Vagina (tissue), 2 donors: ENCODE measurements around the gene ANTXR1. TPM values are rescaled to one million over a fixed set of nuclear protein-coding genes. Genes with fewer than 3 reads are reported as not detected.

Experiments
- DNase-seq, 2 donors: peaks; one replicate each; pipeline ENCODE4 v3.0.0-alpha.2; 2017; ENCODE audit errors: extremely low spot score in 2 of 2
- H3K27ac ChIP-seq: fragments of 200-600 bp; sonication (generic); one replicate; pipeline ENCODE4 v1.5.1; 2019
- H3K27me3 ChIP-seq: fragments of 200-600 bp; sonication (generic); one replicate; pipeline ENCODE4 v1.5.1; 2019
- H3K36me3 ChIP-seq, 2 donors: fragments of 200-600 bp; sonication (generic); one replicate each; pipeline ENCODE4 v1.5.1; 2017 to 2019
- H3K4me1 ChIP-seq: fragments of 200-600 bp; sonication (generic); one replicate; pipeline ENCODE4 v1.5.1; 2019
- H3K4me3 ChIP-seq, 2 donors: fragments of 200-600 bp; sonication (generic); 1 replicate in 1 of 2; 2 replicates in 1 of 2; pipeline ENCODE4 v1.5.1; 2016 to 2019
- H3K9me3 ChIP-seq: fragments of 200-600 bp; sonication (generic); one replicate; pipeline ENCODE4 v1.5.1; 2019
- CTCF ChIP-seq, 3 experiments: fragments of 450-650 bp in 2 of 3; fragments of 200-600 bp in 1 of 3; sonication (generic) in 1 of 3; IDR thresholded peaks; one replicate each; pipeline ENCODE4 v1.5.1; 2017 to 2019; ENCODE audit warnings: antibody characterized with exemption in 3 of 3, mild to moderate bottlenecking in 2 of 3, moderate library complexity in 2 of 3
- POLR2A ChIP-seq, 2 donors: fragments of 450-650 bp; IDR thresholded peaks; one replicate each; pipeline ENCODE4 v1.6.1; 2017; ENCODE audit warnings: antibody characterized with exemption in 2 of 2, mild to moderate bottlenecking in 2 of 2, moderate library complexity in 2 of 2
- POLR2AphosphoS5 ChIP-seq, 2 donors: sonication (generic); formaldehyde crosslinking; IDR thresholded peaks; one replicate each; pipeline ENCODE4 v1.9.0; 2017; ENCODE audit warnings: antibody characterized with exemption in 2 of 2, mild to moderate bottlenecking in 2 of 2, low read depth in 1 of 2; ENCODE audit not compliant: insufficient read depth in 1 of 2
- intact Hi-C: fragments of 100-400 bp; cut with DNase I; formaldehyde crosslinking; loops from one replicate; pipeline ENCODE4 v1.15.1; 2023
- total RNA-seq: library from RNA; depleted of rRNA; stranded (reverse); fragments of >200 nt; gene quantifications from one replicate; pipeline ENCODE4 v1.2.3, GENCODE V29; 2016

ANTXR1 gene
- total RNA-seq, 1 donor from 2014 or later: 102 TPM

DNA sequence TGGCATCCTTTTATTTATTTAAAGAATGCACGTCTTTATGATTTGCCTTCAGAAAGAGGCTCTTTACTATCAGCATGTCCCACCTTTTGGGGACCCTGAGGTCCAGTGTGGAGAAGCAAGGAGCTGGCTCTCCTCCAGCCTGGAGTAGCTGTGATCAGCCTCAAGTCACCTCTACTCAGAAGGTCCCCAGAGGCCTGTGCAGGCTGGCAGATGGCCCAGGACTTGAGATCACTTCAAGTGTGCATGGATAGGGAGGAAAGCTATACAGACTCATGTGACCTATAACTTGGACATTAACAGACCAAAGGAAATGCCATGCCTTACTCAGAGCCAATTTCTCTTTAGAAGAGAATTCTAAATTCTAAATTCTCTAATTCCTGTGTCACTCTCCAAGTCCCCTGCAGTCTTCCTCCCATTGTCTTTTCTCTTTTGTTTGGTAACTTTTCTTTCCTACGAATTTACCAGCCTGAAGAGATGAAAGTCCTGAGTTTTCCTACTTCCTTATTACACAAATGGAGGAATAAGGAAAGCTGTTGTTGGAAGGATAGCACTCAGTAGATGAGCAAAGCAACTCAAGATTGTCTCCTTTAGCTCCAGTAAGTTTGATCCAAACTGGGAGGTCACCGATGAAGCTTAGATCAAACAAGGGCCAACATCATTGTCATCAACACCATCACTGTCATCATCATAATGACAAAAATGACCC, 210.1 kb downstream of the ANTXR1 start:
- peak overlapping the region; percentile 51 for H3K27ac ChIP-seq
- TF ChIP-seq POLR2A (IDR thresholded peaks at IDR 0.05) (no peak), CTCF (IDR thresholded peaks at IDR 0.05) (no peak), POLR2AphosphoS5 (IDR thresholded peaks at IDR 0.05; ENCODE audit: insufficient read depth in 1 of 2, low read depth in 1 of 2) (no peak)
- intact Hi-C loops: no loop called here
- peaks cover 20% of the 10 kb centered on the region for H3K4me1 ChIP-seq
- H3K36me3 ChIP-seq: no peaks in the 10 kb centered on the region
- peak in 1 of 2 donors; percentile 62 for DNase-seq
- no peaks in the 10 kb centered on the region for H3K9me3 ChIP-seq
- H3K27me3 ChIP-seq: no peaks in the 10 kb centered on the region
- H3K4me3 ChIP-seq: no peak overlapping the region

- H3K27ac ChIP-seq: no peak overlapping the region
- intact Hi-C loops: no loop called here
These were observed 211.0 kb downstream of the ANTXR1 start for GRCh38 chr2:69223759-69224511.

DNA sequence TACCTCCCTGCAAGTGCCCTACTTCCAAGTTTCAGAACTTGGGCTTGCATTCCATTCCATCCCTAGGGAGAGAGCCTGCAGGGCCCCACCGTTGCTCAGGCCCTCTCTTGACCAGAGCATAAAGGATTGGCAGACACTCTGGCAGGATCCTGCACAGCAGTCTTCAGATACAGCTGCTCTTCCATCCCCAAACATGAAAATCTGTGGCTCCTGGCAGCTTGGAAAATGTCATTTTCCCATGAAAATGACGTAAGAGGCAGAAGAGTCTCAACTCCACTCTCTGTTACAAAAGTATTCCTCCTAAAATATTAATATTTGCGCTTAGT, 211.5 kb downstream of the ANTXR1 start:
- TF ChIP-seq POLR2AphosphoS5 (IDR thresholded peaks at IDR 0.05; ENCODE audit: insufficient read depth in 1 of 2, low read depth in 1 of 2): no peak
- no peak for TF ChIP-seq CTCF (IDR thresholded peaks at IDR 0.05)
- no peak for TF ChIP-seq POLR2A (IDR thresholded peaks at IDR 0.05)
- no peaks in the 10 kb centered on the region for H3K9me3 ChIP-seq
- no peaks in the 10 kb centered on the region for H3K27me3 ChIP-seq
- H3K4me1 ChIP-seq: peaks cover 20% of the 10 kb centered on the region
- no peak overlapping the region for H3K27ac ChIP-seq
- H3K4me3 ChIP-seq: no peak overlapping the region
- DNase-seq: peak in 1 of 2 donors; percentile 40
- no peaks in the 10 kb centered on the region for H3K36me3 ChIP-seq
- intact Hi-C loops: no loop called here

More at GRCh38 chr2:69223759-69224511, 211.0 kb downstream of the ANTXR1 start:
- DNase-seq: peak in 1 of 2 donors; percentile 32
- H3K4me3 ChIP-seq: no peak overlapping the region
- H3K36me3 ChIP-seq: no peaks in the 10 kb centered on the region
- TF ChIP-seq POLR2AphosphoS5 (IDR thresholded peaks at IDR 0.05; ENCODE audit: insufficient read depth in 1 of 2, low read depth in 1 of 2) (no peak), POLR2A (IDR thresholded peaks at IDR 0.05) (no peak), CTCF (IDR thresholded peaks at IDR 0.05) (no peak)
- H3K27me3 ChIP-seq: no peaks in the 10 kb centered on the region
- peaks cover 20% of the 10 kb centered on the region for H3K4me1 ChIP-seq
- no peaks in the 10 kb centered on the region for H3K9me3 ChIP-seq

- no peak for DNase-seq
- no peaks in the 10 kb centered on the region for H3K27me3 ChIP-seq
- H3K9me3 ChIP-seq: no peaks in the 10 kb centered on the region
- peaks cover 20% of the 10 kb centered on the region for H3K4me1 ChIP-seq
- no peaks in the 10 kb centered on the region for H3K36me3 ChIP-seq
- TF ChIP-seq CTCF (IDR thresholded peaks at IDR 0.05) (no peak), POLR2A (IDR thresholded peaks at IDR 0.05) (no peak), POLR2AphosphoS5 (IDR thresholded peaks at IDR 0.05; ENCODE audit: insufficient read depth in 1 of 2, low read depth in 1 of 2) (no peak)
- intact Hi-C loops: no loop called here
- H3K27ac ChIP-seq: no peak overlapping the region
- H3K4me3 ChIP-seq: no peak overlapping the region
These were observed 213.0 kb downstream of the ANTXR1 start for GRCh38 chr2:69225933-69226332.

DNA sequence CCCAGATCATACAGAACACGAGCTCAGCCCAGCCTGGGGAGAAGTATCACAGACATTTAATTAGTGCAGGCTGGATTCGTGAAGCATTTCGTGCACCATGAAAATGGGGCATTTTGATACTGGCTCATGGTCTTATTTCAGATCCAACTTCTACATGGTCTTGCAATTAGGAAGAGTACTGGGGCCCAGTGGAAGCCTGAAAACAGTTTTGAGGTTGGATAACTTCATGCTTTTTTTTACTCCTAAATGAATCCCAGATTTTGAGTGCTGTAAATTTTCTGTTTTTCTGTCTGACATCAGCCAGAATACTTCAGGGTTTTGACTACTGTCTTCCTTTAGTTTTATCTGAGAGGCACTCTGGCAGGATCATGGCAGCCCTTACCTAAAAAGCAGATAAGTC, 213.9 kb downstream of the ANTXR1 start:
- intact Hi-C loops: no loop called here

More for the DNA sequence above, 213.9 kb downstream of the ANTXR1 start:
- DNase-seq: no peak
- no peaks in the 10 kb centered on the region for H3K36me3 ChIP-seq
- no peaks in the 10 kb centered on the region for H3K27me3 ChIP-seq
- no peaks in the 10 kb centered on the region for H3K9me3 ChIP-seq
- H3K27ac ChIP-seq: no peak overlapping the region
- peaks cover 12% of the 10 kb centered on the region for H3K4me1 ChIP-seq
- H3K4me3 ChIP-seq: no peak overlapping the region
- TF ChIP-seq CTCF (IDR thresholded peaks at IDR 0.05) (no peak), POLR2A (IDR thresholded peaks at IDR 0.05) (no peak), POLR2AphosphoS5 (IDR thresholded peaks at IDR 0.05; ENCODE audit: insufficient read depth in 1 of 2, low read depth in 1 of 2) (no peak)
